Right atrium auricular region (tissue), 2 donors: ENCODE data around the gene GRIK4. TPM values are rescaled to one million over a fixed set of nuclear protein-coding genes. Genes with fewer than 3 reads are reported as not detected.

Experiments used
- DNase-seq: peaks from one replicate; pipeline ENCODE4 v3.0.0-alpha.2; 2019; ENCODE audit warnings: low spot score
- H3K27ac ChIP-seq, 2 donors: fragments of 200-600 bp; sonication (generic); 1 replicate in 1 of 2; 2 replicates in 1 of 2; pipeline ENCODE4 v1.5.1; 2016 to 2019
- H3K27me3 ChIP-seq, 2 donors: fragments of 200-600 bp; sonication (generic); one replicate each; pipeline versions ENCODE4 v1.5.1 to v1.6.0; 2017 to 2019
- H3K36me3 ChIP-seq: fragments of 200-600 bp; sonication (generic); one replicate; pipeline ENCODE4 v1.5.1; 2016
- H3K4me1 ChIP-seq, 2 donors: fragments of 200-600 bp; sonication (generic); one replicate each; pipeline versions ENCODE4 v1.5.1 to v1.6.0; 2017 to 2019
- H3K4me3 ChIP-seq, 2 donors: fragments of 200-600 bp; sonication (generic); 1 replicate in 1 of 2; 2 replicates in 1 of 2; pipeline ENCODE4 v1.5.1; 2017 to 2019; ENCODE audit warnings: mild to moderate bottlenecking in 1 of 2, moderate library complexity in 1 of 2
- H3K9me3 ChIP-seq, 2 donors: fragments of 200-600 bp; sonication (generic); one replicate each; pipeline ENCODE4 v1.5.1; 2019
- total RNA-seq, 2 donors: library from RNA; depleted of rRNA; stranded (reverse); fragments of >200 nt; gene quantifications; one replicate each; pipeline ENCODE4 v1.1.0, GENCODE V29; 2016
- TF ChIP-seq, protein P1 (sequence below), 2 donors: fragments of 200-600 bp; sonication (generic); IDR thresholded peaks; one replicate each; pipeline ENCODE4 v1.5.1; 2019; ENCODE audit warnings: antibody characterized with exemption in 2 of 2

The GRIK4 gene
- total RNA-seq, 2 donors from 2014 or later: 0.04 to 0.30 TPM

GRCh38 chr11:120524536-120525085 is 13.1 kb downstream of the GRIK4 start:
- Histone ChIP-seq H3K27me3 (no peaks in the 10 kb centered on the region), H3K9me3 (no peaks in the 10 kb centered on the region), H3K36me3 (no peaks in the 10 kb centered on the region), H3K27ac (no peak overlapping the region), H3K4me3 (no peak overlapping the region), H3K4me1 (peaks cover 0 to 10% of the 10 kb centered on the region in 2 donors)
- DNase-seq: no peak
- TF ChIP-seq, protein P1, sequence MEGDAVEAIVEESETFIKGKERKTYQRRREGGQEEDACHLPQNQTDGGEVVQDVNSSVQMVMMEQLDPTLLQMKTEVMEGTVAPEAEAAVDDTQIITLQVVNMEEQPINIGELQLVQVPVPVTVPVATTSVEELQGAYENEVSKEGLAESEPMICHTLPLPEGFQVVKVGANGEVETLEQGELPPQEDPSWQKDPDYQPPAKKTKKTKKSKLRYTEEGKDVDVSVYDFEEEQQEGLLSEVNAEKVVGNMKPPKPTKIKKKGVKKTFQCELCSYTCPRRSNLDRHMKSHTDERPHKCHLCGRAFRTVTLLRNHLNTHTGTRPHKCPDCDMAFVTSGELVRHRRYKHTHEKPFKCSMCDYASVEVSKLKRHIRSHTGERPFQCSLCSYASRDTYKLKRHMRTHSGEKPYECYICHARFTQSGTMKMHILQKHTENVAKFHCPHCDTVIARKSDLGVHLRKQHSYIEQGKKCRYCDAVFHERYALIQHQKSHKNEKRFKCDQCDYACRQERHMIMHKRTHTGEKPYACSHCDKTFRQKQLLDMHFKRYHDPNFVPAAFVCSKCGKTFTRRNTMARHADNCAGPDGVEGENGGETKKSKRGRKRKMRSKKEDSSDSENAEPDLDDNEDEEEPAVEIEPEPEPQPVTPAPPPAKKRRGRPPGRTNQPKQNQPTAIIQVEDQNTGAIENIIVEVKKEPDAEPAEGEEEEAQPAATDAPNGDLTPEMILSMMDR (IDR thresholded peaks at IDR 0.05): no peak

DNA sequence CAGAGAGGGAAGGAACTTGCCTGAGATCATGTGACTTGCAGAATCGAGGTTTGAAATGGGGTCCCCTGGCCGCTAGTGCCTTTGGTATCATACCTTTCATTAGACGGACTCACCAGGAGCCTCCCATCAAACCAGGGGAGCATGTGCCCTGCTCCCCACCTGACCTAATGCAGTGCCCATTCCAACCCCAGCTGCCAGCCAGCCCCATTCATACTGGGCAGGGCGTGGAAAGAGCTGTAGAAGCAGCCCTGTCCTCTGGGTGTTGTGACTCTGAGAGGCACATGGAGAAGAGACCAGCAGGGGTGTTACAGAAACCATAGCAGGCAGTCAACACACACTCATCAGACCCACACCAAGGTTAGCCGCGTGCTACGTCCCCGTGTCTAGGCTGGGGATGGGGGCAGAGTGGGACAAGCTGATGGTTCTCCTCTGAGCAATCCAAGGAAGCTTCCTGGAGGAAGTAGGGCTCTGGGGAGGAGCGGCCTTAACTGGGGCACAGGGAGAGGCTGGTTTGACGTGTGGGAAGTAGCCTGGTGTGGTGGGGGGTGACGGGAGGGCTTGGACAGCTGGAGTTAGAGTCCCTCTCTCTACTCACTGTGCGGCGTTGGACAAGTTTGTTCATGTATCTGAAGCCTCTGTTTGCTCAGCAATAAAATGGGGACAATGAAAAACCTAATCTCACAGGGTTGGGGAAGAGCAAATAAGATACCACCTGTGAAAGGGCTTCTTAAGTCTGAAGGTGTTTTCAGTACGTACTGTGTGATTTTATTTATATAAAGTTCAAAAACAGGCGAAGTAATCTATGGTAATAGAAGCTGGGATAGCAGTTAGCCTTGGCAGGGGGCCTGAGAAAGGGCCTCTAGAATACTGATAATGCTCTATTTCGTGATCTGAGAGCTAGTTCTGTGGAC is 14.0 kb downstream of the GRIK4 start:
- peaks cover 0 to 10% of the 10 kb centered on the region in 2 donors for H3K4me1 ChIP-seq
- DNase-seq: no peak
- H3K27me3 ChIP-seq: no peaks in the 10 kb centered on the region
- H3K9me3 ChIP-seq: no peaks in the 10 kb centered on the region
- no peak overlapping the region for H3K27ac ChIP-seq
- no peaks in the 10 kb centered on the region for H3K36me3 ChIP-seq
- H3K4me3 ChIP-seq: no peak overlapping the region
- TF ChIP-seq, protein P1 (IDR thresholded peaks at IDR 0.05): no peak

- DNase-seq: no peak
These were observed 14.7 kb downstream of the GRIK4 start for GRCh38 chr11:120526241-120526640.

GRCh38 chr11:120527111-120527761 is 15.7 kb downstream of the GRIK4 start:
- no peak for DNase-seq
- peaks cover 0 to 13% of the 10 kb centered on the region in 2 donors for H3K4me1 ChIP-seq
- no peaks in the 10 kb centered on the region for H3K27me3 ChIP-seq
- no peak overlapping the region for H3K27ac ChIP-seq
- TF ChIP-seq, protein P1 (IDR thresholded peaks at IDR 0.05): no peak
- H3K4me3 ChIP-seq: no peak overlapping the region
- no peaks in the 10 kb centered on the region for H3K9me3 ChIP-seq
- no peaks in the 10 kb centered on the region for H3K36me3 ChIP-seq

More at GRCh38 chr11:120526241-120526640, 14.7 kb downstream of the GRIK4 start:
- Histone ChIP-seq H3K4me3 (no peak overlapping the region), H3K36me3 (no peaks in the 10 kb centered on the region), H3K4me1 (peaks cover 0 to 10% of the 10 kb centered on the region in 2 donors), H3K9me3 (no peaks in the 10 kb centered on the region), H3K27me3 (no peaks in the 10 kb centered on the region), H3K27ac (no peak overlapping the region)
- TF ChIP-seq, protein P1 (IDR thresholded peaks at IDR 0.05): no peak

DNA sequence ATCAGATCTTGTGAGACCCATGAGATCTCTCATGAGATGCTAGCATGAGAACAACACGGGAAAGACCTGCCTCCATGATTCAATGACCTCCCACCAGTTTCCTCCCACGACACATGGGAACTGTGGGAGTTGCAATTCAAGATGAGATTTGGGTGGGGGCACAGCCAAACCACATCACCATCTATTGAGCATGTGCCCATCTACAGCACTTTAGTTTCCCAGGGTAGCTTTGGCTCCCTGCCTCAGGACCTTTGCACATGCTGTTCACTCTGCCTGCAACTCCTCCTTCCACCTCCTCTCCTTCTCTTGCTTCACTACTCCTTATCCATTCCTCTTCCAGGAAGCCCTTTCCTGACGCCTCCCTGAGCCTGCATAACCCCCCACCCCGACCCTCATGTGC is 17.2 kb downstream of the GRIK4 start:
- Histone ChIP-seq H3K36me3 (no peaks in the 10 kb centered on the region), H3K27ac (no peak overlapping the region), H3K9me3 (no peaks in the 10 kb centered on the region), H3K27me3 (no peaks in the 10 kb centered on the region), H3K4me1 (peaks cover 0 to 20% of the 10 kb centered on the region in 2 donors), H3K4me3 (no peak overlapping the region)
- no peak for DNase-seq
- TF ChIP-seq, protein P1 (IDR thresholded peaks at IDR 0.05): no peak
